Measurements from ENCODE around the gene HGD. TPM values are rescaled to one million over a fixed set of nuclear protein-coding genes. Genes with fewer than 3 reads are reported as not detected.

The HGD gene
- total and polyA plus RNA-seq, 10 of the 15 experiments (the other 5 are each of a cell fraction or from before 2014, with no cell fraction given) = 0.18 to 0.81 (median 0.40) TPM; not detected in 6

DNA sequence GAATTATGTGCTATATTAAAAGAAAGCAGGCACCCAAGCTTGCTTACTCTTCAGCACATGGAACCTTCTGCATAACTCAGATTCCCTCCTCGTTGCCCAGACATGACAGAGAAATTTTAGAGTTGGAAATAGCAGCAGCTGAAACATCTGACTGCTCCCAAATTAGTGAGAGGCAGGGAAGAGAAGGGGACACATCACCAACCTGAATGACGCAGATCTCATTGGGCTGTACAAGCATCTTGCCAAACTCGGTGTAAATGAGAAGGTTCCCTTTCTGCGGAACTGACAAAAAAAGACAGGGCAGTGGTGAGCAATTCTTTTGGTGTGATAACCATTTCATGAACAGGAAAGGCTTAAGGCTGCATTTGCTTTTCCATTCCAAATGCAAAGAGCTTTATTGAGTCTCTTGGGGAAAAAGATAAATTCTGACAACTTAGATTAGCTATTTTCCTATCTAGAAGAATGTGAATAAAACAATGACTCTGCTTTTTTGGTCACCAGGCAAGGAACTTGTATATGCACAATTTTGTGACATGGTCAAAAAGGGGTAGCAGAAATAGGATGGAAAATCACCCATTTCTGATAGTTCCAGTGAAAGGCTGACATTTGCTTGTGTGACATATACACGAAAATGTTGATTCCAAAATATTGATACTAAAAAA lies 35.1 kb downstream of the HGD start (continued):
- no peak for TF ChIP-seq ZNF592 (IDR thresholded peaks at IDR 0.05)
- TF ChIP-seq, protein P1, sequence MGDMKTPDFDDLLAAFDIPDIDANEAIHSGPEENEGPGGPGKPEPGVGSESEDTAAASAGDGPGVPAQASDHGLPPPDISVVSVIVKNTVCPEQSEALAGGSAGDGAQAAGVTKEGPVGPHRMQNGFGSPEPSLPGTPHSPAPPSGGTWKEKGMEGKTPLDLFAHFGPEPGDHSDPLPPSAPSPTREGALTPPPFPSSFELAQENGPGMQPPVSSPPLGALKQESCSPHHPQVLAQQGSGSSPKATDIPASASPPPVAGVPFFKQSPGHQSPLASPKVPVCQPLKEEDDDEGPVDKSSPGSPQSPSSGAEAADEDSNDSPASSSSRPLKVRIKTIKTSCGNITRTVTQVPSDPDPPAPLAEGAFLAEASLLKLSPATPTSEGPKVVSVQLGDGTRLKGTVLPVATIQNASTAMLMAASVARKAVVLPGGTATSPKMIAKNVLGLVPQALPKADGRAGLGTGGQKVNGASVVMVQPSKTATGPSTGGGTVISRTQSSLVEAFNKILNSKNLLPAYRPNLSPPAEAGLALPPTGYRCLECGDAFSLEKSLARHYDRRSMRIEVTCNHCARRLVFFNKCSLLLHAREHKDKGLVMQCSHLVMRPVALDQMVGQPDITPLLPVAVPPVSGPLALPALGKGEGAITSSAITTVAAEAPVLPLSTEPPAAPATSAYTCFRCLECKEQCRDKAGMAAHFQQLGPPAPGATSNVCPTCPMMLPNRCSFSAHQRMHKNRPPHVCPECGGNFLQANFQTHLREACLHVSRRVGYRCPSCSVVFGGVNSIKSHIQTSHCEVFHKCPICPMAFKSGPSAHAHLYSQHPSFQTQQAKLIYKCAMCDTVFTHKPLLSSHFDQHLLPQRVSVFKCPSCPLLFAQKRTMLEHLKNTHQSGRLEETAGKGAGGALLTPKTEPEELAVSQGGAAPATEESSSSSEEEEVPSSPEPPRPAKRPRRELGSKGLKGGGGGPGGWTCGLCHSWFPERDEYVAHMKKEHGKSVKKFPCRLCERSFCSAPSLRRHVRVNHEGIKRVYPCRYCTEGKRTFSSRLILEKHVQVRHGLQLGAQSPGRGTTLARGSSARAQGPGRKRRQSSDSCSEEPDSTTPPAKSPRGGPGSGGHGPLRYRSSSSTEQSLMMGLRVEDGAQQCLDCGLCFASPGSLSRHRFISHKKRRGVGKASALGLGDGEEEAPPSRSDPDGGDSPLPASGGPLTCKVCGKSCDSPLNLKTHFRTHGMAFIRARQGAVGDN (IDR thresholded peaks at IDR 0.05) = no peak

Data from GM12878 (cell line).